Measurements from ENCODE around the gene AMPH.
"Not testable (repeated sequence)": the region's sequence is repeated elsewhere in the genome, so short reads cannot be mapped to it uniquely, and the experiment has no call there.

The AMPH gene

GRCh38 chr7:38374507-38374906 lies 256.7 kb downstream of the AMPH start:
- TF ChIP-seq CTCF (IDR thresholded peaks at IDR 0.05; ENCODE audit: control insufficient read depth, extremely low read depth, insufficient read depth), result peak; percentile 49
- H3K4me3 ChIP-seq (ENCODE audit: low read depth, low read length), result no peak overlapping the region
- DNase-seq (ENCODE audit: low read depth), result no peak

GRCh38 chr7:38373155-38373554 lies 258.0 kb downstream of the AMPH start:
- no peak overlapping the region for H3K4me3 ChIP-seq (ENCODE audit: low read depth, low read length)
- TF ChIP-seq CTCF (IDR thresholded peaks at IDR 0.05; ENCODE audit: control insufficient read depth, extremely low read depth, insufficient read depth), result no peak
- DNase-seq (ENCODE audit: low read depth), result no peak

- no peak overlapping the region for H3K4me3 ChIP-seq (ENCODE audit: low read depth, low read length)
- DNase-seq (ENCODE audit: low read depth), result no peak
- no peak for TF ChIP-seq CTCF (IDR thresholded peaks at IDR 0.05; ENCODE audit: control insufficient read depth, extremely low read depth, insufficient read depth)
Measured at GRCh38 chr7:38372290-38372689, 258.9 kb downstream of the AMPH start.

- no peak overlapping the region for H3K4me3 ChIP-seq (ENCODE audit: low read depth, low read length)
- TF ChIP-seq CTCF (IDR thresholded peaks at IDR 0.05; ENCODE audit: control insufficient read depth, extremely low read depth, insufficient read depth), result peak; percentile 97
- DNase-seq (ENCODE audit: low read depth), result peak; percentile 53
Measured at GRCh38 chr7:38369816-38370493, 261.2 kb downstream of the AMPH start.

GRCh38 chr7:38368191-38368605 lies 263.0 kb downstream of the AMPH start:
- H3K4me3 ChIP-seq (ENCODE audit: low read depth, low read length), result no peak overlapping the region
- TF ChIP-seq CTCF (IDR thresholded peaks at IDR 0.05; ENCODE audit: control insufficient read depth, extremely low read depth, insufficient read depth), result peak; percentile 79
- DNase-seq (ENCODE audit: low read depth), result peak; percentile 21

GRCh38 chr7:38367301-38367890 lies 263.8 kb downstream of the AMPH start:
- DNase-seq (ENCODE audit: low read depth), result no peak
- no peak overlapping the region for H3K4me3 ChIP-seq (ENCODE audit: low read depth, low read length)
- TF ChIP-seq CTCF (IDR thresholded peaks at IDR 0.05; ENCODE audit: control insufficient read depth, extremely low read depth, insufficient read depth), result no peak

GRCh38 chr7:38363379-38363778 lies 267.8 kb downstream of the AMPH start:
- peak; percentile 42 for TF ChIP-seq CTCF (IDR thresholded peaks at IDR 0.05; ENCODE audit: control insufficient read depth, extremely low read depth, insufficient read depth)
- H3K4me3 ChIP-seq (ENCODE audit: low read depth, low read length); DNase-seq (ENCODE audit: low read depth): not testable (repeated sequence)

GRCh38 chr7:38362611-38363237 lies 268.4 kb downstream of the AMPH start:
- not testable (repeated sequence) for DNase-seq (ENCODE audit: low read depth); H3K4me3 ChIP-seq (ENCODE audit: low read depth, low read length)

All from LNCaP clone FGC (cell line).